ENCODE results near the gene STOX2. TPM values are rescaled to one million over a fixed set of nuclear protein-coding genes. Genes with fewer than 3 reads are reported as not detected.

Gene STOX2
- total RNA-seq, 1 donor from 2014 or later: not detected

DNA sequence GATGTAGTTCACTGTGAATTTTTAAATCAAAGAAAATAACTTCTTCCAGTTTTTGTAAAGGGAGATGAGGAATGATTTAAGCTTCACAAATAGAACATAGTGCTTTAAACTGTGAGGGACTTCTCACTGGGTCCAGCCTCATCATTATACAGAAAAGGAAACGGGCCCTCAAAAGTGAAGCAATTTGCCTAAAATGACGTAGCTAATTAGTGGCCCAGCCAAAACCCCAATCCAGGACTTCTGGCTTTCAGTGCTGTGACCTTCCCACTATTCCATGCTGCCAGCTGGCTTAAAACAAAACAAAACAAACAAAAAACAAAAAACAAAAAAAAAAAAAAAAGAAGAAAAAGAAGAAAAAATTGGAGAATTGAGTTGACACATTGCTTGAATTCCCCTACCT lies 45.0 kb upstream of the STOX2 start:
- ChIA-PET POLR2A (no interaction called here), CTCF (no interaction called here)
- no peaks in the 10 kb centered on the region for H3K4me1 Mint-ChIP-seq
- DNase-seq (no peak), ATAC-seq (ENCODE audit: low read depth) (no peak)
- intact Hi-C loops (cut with micrococcal nuclease): no loop called here
- H3K36me3 Mint-ChIP-seq (ENCODE audit: low read depth): no peaks in the 10 kb centered on the region
- TF ChIP-seq, protein P1, sequence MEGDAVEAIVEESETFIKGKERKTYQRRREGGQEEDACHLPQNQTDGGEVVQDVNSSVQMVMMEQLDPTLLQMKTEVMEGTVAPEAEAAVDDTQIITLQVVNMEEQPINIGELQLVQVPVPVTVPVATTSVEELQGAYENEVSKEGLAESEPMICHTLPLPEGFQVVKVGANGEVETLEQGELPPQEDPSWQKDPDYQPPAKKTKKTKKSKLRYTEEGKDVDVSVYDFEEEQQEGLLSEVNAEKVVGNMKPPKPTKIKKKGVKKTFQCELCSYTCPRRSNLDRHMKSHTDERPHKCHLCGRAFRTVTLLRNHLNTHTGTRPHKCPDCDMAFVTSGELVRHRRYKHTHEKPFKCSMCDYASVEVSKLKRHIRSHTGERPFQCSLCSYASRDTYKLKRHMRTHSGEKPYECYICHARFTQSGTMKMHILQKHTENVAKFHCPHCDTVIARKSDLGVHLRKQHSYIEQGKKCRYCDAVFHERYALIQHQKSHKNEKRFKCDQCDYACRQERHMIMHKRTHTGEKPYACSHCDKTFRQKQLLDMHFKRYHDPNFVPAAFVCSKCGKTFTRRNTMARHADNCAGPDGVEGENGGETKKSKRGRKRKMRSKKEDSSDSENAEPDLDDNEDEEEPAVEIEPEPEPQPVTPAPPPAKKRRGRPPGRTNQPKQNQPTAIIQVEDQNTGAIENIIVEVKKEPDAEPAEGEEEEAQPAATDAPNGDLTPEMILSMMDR (IDR thresholded peaks at IDR 0.05): no peak
- no peak overlapping the region for H3K27ac Mint-ChIP-seq
- no peaks in the 10 kb centered on the region for H3K9me3 Mint-ChIP-seq
- H3K4me3 Mint-ChIP-seq: no peak overlapping the region
- peaks cover 7% of the 10 kb centered on the region for H3K27me3 Mint-ChIP-seq

DNA sequence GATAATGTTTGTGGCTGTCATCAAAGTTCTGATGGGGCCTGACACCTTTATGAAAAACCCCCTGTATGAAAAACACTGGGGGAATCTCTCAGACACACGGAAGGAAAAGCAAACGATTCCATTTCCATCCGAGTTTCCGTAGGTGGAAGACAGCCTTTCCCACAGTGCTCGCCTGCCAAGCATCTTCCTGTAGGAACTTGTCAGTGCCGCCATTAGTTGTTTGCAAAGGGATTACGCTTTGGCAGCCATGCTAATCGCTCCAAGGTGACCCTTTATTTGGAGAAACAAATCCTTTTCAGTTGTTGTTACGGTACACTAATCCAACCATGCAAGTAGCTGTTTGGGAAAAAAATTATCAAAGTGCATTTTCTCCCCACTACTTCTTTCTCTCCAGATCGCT lies 44.4 kb upstream of the STOX2 start:
- no peaks in the 10 kb centered on the region for H3K9me3 Mint-ChIP-seq
- no peaks in the 10 kb centered on the region for H3K4me1 Mint-ChIP-seq
- no peak overlapping the region for H3K4me3 Mint-ChIP-seq
- ChIA-PET CTCF (no interaction called here), POLR2A (no interaction called here)
- no peaks in the 10 kb centered on the region for H3K36me3 Mint-ChIP-seq (ENCODE audit: low read depth)
- no peak overlapping the region for H3K27ac Mint-ChIP-seq
- TF ChIP-seq, protein P1 (IDR thresholded peaks at IDR 0.05): no peak
- intact Hi-C loops (cut with micrococcal nuclease): no loop called here
- ATAC-seq (ENCODE audit: low read depth) (no peak), DNase-seq (no peak)
- H3K27me3 Mint-ChIP-seq: peaks cover 7% of the 10 kb centered on the region

DNA sequence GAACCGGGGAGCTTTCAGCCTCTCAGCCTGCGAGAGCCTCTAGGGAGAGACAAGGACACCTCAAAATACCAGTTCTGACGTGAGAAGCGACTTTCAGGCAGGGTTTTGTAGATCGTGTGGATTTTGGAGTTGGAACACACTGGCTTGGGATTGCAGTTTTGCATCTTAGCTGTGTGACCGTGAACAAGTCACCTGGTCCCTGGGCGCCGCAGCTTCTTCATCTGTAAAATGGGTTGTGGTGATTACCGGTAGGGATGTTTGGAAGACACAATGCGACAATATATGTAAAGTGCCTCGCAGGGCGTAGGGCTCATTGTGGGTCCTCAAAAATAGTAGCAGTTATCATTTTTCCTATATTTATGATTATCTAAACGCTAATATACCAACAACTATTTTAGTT lies 43.7 kb upstream of the STOX2 start:
- ChIA-PET CTCF (no interaction called here), POLR2A (no interaction called here)
- no peak for DNase-seq
- intact Hi-C loops (cut with micrococcal nuclease): no loop called here
- no peak overlapping the region for H3K4me3 Mint-ChIP-seq
- TF ChIP-seq, protein P1 (IDR thresholded peaks at IDR 0.05): no peak
- H3K9me3 Mint-ChIP-seq: no peaks in the 10 kb centered on the region
- H3K4me1 Mint-ChIP-seq: no peaks in the 10 kb centered on the region
- no peaks in the 10 kb centered on the region for H3K36me3 Mint-ChIP-seq (ENCODE audit: low read depth)
- H3K27me3 Mint-ChIP-seq: peaks cover 5% of the 10 kb centered on the region
- H3K27ac Mint-ChIP-seq: no peak overlapping the region
- no peak for ATAC-seq (ENCODE audit: low read depth)

DNA sequence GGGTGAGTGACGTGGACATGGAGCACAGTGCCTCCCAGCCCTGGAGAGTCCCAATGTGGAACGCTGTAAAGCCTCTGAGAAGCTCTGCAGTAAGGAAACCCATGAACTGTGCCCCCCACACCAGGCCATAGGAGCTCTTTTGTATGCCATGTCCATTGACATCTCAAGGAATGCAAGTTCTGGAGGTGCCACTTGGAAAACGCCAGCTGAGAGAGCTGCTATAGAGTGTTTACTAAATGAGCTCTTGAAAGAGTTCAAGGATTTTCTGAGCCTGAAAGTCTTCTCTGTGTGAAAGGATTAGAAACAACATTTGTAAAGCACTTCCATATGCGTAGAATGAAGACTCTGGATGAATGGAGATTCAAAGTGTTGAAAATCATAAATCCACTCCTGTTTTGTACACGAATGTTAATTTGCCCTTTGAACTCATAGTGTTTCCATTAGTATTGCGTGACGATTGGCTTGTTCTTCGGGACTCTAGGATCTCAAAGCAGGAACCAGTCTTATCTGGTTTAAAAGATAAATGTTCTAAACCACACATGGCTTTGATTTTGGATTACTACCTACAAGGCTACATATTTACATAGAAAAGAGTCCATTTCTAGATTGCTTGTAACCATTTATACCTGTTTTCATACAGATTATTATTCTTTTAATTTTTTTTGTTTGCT lies 41.8 kb upstream of the STOX2 start:
- ATAC-seq (ENCODE audit: low read depth): no peak
- intact Hi-C loops (cut with micrococcal nuclease): no loop called here
- no peak for DNase-seq
- H3K27ac Mint-ChIP-seq: no peak overlapping the region
- no peaks in the 10 kb centered on the region for H3K36me3 Mint-ChIP-seq (ENCODE audit: low read depth)
- ChIA-PET POLR2A (no interaction called here), CTCF (no interaction called here)
- no peaks in the 10 kb centered on the region for H3K4me1 Mint-ChIP-seq
- TF ChIP-seq, protein P1 (IDR thresholded peaks at IDR 0.05): no peak
- no peaks in the 10 kb centered on the region for H3K27me3 Mint-ChIP-seq
- no peak overlapping the region for H3K4me3 Mint-ChIP-seq
- no peaks in the 10 kb centered on the region for H3K9me3 Mint-ChIP-seq

DNA sequence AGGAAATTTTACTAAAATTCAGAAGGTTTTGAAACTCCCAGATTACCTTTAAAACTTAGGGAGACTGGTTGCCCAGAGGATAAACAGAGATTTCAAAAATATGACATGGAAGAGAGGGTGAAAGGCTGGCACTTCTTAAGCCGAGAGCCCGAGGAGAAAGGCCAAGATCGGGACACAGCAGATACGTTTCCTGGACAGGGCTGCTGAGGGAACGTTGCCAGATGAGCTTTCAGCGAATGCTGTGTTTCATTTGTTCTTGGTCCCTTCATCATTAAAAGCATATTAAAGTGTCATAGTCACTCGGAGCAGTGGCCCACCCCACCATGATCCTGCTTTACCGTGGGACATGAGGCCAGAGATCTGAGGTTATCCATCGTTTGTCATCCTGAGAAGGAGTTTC lies 37.9 kb upstream of the STOX2 start:
- Mint-ChIP-seq H3K9me3 (no peaks in the 10 kb centered on the region), H3K27ac (no peak overlapping the region), H3K4me3 (no peak overlapping the region), H3K27me3 (peaks cover 2% of the 10 kb centered on the region), H3K36me3 (ENCODE audit: low read depth) (no peaks in the 10 kb centered on the region), H3K4me1 (no peaks in the 10 kb centered on the region)
- DNase-seq (no peak), ATAC-seq (ENCODE audit: low read depth) (no peak)
- TF ChIP-seq, protein P1 (IDR thresholded peaks at IDR 0.05): no peak
- POLR2A ChIA-PET: no interaction called here
- CTCF ChIA-PET: no interaction called here
- intact Hi-C loops (cut with micrococcal nuclease): no loop called here
